H1 (cell line): ENCODE measurements around the gene BMPR1A. TPM values are rescaled to one million over a fixed set of nuclear protein-coding genes. Genes with fewer than 3 reads are reported as not detected.

Experiments
- CTCF ChIA-PET: fragments of 300-600 bp; sonication (Branson Sonifier 250); formaldehyde crosslinking; loops from one replicate; lab custom pipeline; 2021; ENCODE audit not compliant: partially characterized antibody; lab: Charles Lee
- POLR2A ChIA-PET: fragments of 300-600 bp; sonication (Branson Sonifier 250); formaldehyde crosslinking; loops from one replicate; lab custom pipeline; 2021; ENCODE audit warnings: inconsistent platforms; ENCODE audit not compliant: partially characterized antibody; lab: Charles Lee
- DNase-seq, 2 experiments: peaks; one replicate each; pipeline versions ENCODE4 v3.0.0 to v3.0.0-alpha.2; 2010 to 2022; ENCODE audit warnings: low spot score in 2 of 2, low read depth in 1 of 2, mixed read lengths in 1 of 2
- FAIRE-seq: peaks from 2 replicates; lab custom pipeline; 2011; peaks lifted over from hg19 to GRCh38; lab: Jason Lieb, UNC
- H2AFZ ChIP-seq: 2 replicates; pipeline ENCODE4 v1.8.1; 2012; ENCODE audit warnings: low read length, inconsistent platforms
- H2AK5ac ChIP-seq: 2 replicates; pipeline ENCODE4 v1.6.1; 2013; ENCODE audit warnings: low read depth, low read length
- H2BK120ac ChIP-seq: replicated peaks from 2 replicates; pipeline ENCODE3; 2013; ENCODE audit warnings: low read depth, low read length, inconsistent platforms
- H2BK12ac ChIP-seq: 2 replicates; pipeline ENCODE4 v1.6.1; 2013; ENCODE audit warnings: low read depth, low read length
- H2BK15ac ChIP-seq: 2 replicates; pipeline ENCODE4 v1.6.1; 2013; ENCODE audit warnings: low read length
- H2BK20ac ChIP-seq: 2 replicates; pipeline ENCODE4 v1.6.1; 2013; ENCODE audit warnings: low read length
- H2BK5ac ChIP-seq: 2 replicates; pipeline ENCODE4 v1.6.1; 2013; ENCODE audit warnings: low read depth, low read length
- H3K14ac ChIP-seq: 2 replicates; pipeline ENCODE4 v1.6.1; 2013; ENCODE audit warnings: inconsistent platforms; ENCODE audit not compliant: insufficient read length
- H3K18ac ChIP-seq: 2 replicates; pipeline ENCODE4 v1.6.1; 2013; ENCODE audit warnings: low read length; ENCODE audit errors: extremely low read depth
- H3K23ac ChIP-seq: 2 replicates; pipeline ENCODE4 v1.6.1; 2013; ENCODE audit warnings: inconsistent platforms; ENCODE audit not compliant: insufficient read length
- H3K23me2 ChIP-seq: 2 replicates; pipeline ENCODE4 v1.6.1; 2013; ENCODE audit warnings: low read depth, low read length
- H3K27ac ChIP-seq: 2 replicates; pipeline ENCODE4 v1.6.1; 2011; ENCODE audit warnings: low read depth, low read length, inconsistent platforms
- H3K27me3 ChIP-seq, 4 experiments: replicated peaks in 1 of 4; 1 replicate in 1 of 4; 2 replicates in 3 of 4; pipeline versions ENCODE4 v1.6.1 to v1.8.1; 2011 to 2013; ENCODE audit warnings: low read length in 3 of 4, mild to moderate bottlenecking in 3 of 4, inconsistent platforms in 2 of 4, mixed read lengths in 2 of 4, moderate library complexity in 1 of 4; ENCODE audit not compliant: control insufficient read depth in 3 of 4, insufficient read depth in 3 of 4; ENCODE audit errors: extremely low read depth in 1 of 4
- H3K36me3 ChIP-seq, 4 experiments: 2 replicates each; pipeline versions ENCODE4 v1.6.1 to v1.8.1; 2011 to 2013; ENCODE audit warnings: mild to moderate bottlenecking in 4 of 4, low read length in 3 of 4, moderate library complexity in 2 of 4, control low read depth in 1 of 4, inconsistent platforms in 1 of 4; ENCODE audit not compliant: insufficient read depth in 4 of 4, control insufficient read depth in 2 of 4
- H3K4ac ChIP-seq: replicated peaks from 2 replicates; pipeline ENCODE3; 2013; ENCODE audit warnings: low read length, low read depth, mixed read lengths, inconsistent platforms; ENCODE audit not compliant: insufficient read length
- H3K4me1 ChIP-seq, 4 experiments: replicated peaks in 1 of 4; 1 replicate in 1 of 4; 2 replicates in 3 of 4; pipeline versions ENCODE4 v1.6.1 to v1.8.1; 2011 to 2013; ENCODE audit warnings: low read length in 3 of 4, inconsistent platforms in 2 of 4, mixed read lengths in 1 of 4; ENCODE audit not compliant: insufficient read depth in 4 of 4, control insufficient read depth in 3 of 4
- H3K4me2 ChIP-seq, 2 experiments: 2 replicates each; pipeline versions ENCODE4 v1.6.1 to v1.8.1; 2011 to 2013; ENCODE audit warnings: low read depth in 2 of 2, low read length in 2 of 2, control low read depth in 1 of 2, inconsistent platforms in 1 of 2, mild to moderate bottlenecking in 1 of 2; ENCODE audit not compliant: insufficient read depth in 1 of 2
- H3K4me3 ChIP-seq, 4 experiments: fragments of 200-600, 300-600 bp in 1 of 4; sonication (generic), shearing (Covaris generic), sonication (Bioruptor Twin) in 1 of 4; 2 replicates each; pipeline versions ENCODE4 v1.5.1 to v1.8.1; 2011 to 2016; ENCODE audit warnings: low read length in 4 of 4, low read depth in 3 of 4, control low read depth in 2 of 4, inconsistent platforms in 2 of 4, mild to moderate bottlenecking in 2 of 4, mixed read lengths in 1 of 4, moderate library complexity in 1 of 4; ENCODE audit not compliant: insufficient read depth in 2 of 4; ENCODE audit errors: extremely low read depth in 1 of 4
- H3K56ac ChIP-seq: replicated peaks from 2 replicates; pipeline ENCODE3; 2013; ENCODE audit warnings: low read depth, mild to moderate bottlenecking, mixed read lengths, low read length, inconsistent platforms; ENCODE audit not compliant: insufficient read length
- H3K79me1 ChIP-seq: 2 replicates; pipeline ENCODE4 v1.6.1; 2013; ENCODE audit warnings: low read depth, low read length, control low read depth
- H3K79me2 ChIP-seq, 2 experiments: 2 replicates each; pipeline versions ENCODE4 v1.6.1 to v1.8.1; 2012 to 2013; ENCODE audit warnings: low read length in 2 of 2, mild to moderate bottlenecking in 2 of 2, inconsistent platforms in 1 of 2; ENCODE audit not compliant: insufficient read depth in 2 of 2, control insufficient read depth in 1 of 2
- H3K9ac ChIP-seq, 4 experiments: replicated peaks in 1 of 4; 1 replicate in 1 of 4; 2 replicates in 3 of 4; pipeline versions ENCODE4 v1.6.1 to v1.8.1; 2011 to 2013; ENCODE audit warnings: low read depth in 3 of 4, low read length in 3 of 4, control low read depth in 2 of 4, mild to moderate bottlenecking in 2 of 4, moderate library complexity in 2 of 4, inconsistent platforms in 1 of 4; ENCODE audit errors: extremely low read depth in 1 of 4
- H3K9me3 ChIP-seq, 2 experiments: 2 replicates each; pipeline versions ENCODE4 v1.6.1 to v1.8.1; 2012 to 2013; ENCODE audit warnings: mild to moderate bottlenecking in 2 of 2, moderate library complexity in 2 of 2, control low read depth in 1 of 2, inconsistent platforms in 1 of 2, low read depth in 1 of 2, low read length in 1 of 2, mixed read lengths in 1 of 2; ENCODE audit not compliant: insufficient read depth in 2 of 2
- H4K20me1 ChIP-seq, 2 experiments: replicated peaks in 1 of 2; 2 replicates each; pipeline versions ENCODE3 to v1.8.1; 2011 to 2013; ENCODE audit warnings: inconsistent platforms in 2 of 2, low read length in 2 of 2, mild to moderate bottlenecking in 1 of 2; ENCODE audit not compliant: insufficient read depth in 2 of 2, control insufficient read depth in 1 of 2
- H4K5ac ChIP-seq: 2 replicates; pipeline ENCODE4 v1.6.1; 2013; ENCODE audit warnings: low read length, low read depth, mixed read lengths, inconsistent platforms; ENCODE audit not compliant: insufficient read length
- H4K8ac ChIP-seq: 2 replicates; pipeline ENCODE4 v1.8.0; 2013; ENCODE audit warnings: mild to moderate bottlenecking, moderate library complexity, low read length, inconsistent platforms; ENCODE audit not compliant: insufficient read depth; ENCODE audit errors: extremely low read depth
- H4K91ac ChIP-seq: replicated peaks from 2 replicates; pipeline ENCODE3; 2013; ENCODE audit warnings: low read length, mixed read lengths, inconsistent platforms; ENCODE audit not compliant: insufficient read length
- BRCA1 ChIP-seq: IDR thresholded peaks from 2 replicates; pipeline ENCODE4 v1.6.1; 2012; ENCODE audit warnings: low read depth, low read length, improper control_type of control experiment
- SIRT6 ChIP-seq: IDR thresholded peaks from one replicate; pipeline ENCODE4 v1.7.1; 2012; ENCODE audit warnings: low read length, inconsistent platforms
- TCF12 ChIP-seq: IDR thresholded peaks from 2 replicates; pipeline ENCODE4 v1.6.1; 2011; ENCODE audit warnings: low read depth, mild to moderate bottlenecking, low read length
- YY1 ChIP-seq: IDR thresholded peaks from 2 replicates; pipeline ENCODE4 v1.6.1; 2011; ENCODE audit warnings: low read depth, mild to moderate bottlenecking, low read length
- ZNF274 ChIP-seq: IDR thresholded peaks from 2 replicates; pipeline ENCODE4 v1.7.0; 2012; ENCODE audit warnings: low read length, borderline replicate concordance; ENCODE audit errors: extremely low read depth
- WGBS, 2 experiments: shearing (Covaris generic) in 1 of 2; methylation state at CpG; one replicate each; pipeline versions ENCODE4 v1.1.6 to v1.1.7; 2013 to 2015; ENCODE audit warnings: low lambda C conversion rate in 2 of 2, mixed read lengths in 2 of 2, inconsistent platforms in 1 of 2, low coverage in 1 of 2, missing lambda C conversion rate in 1 of 2; ENCODE audit not compliant: insufficient replicate concordance in 2 of 2, insufficient coverage in 1 of 2, insufficient read length in 1 of 2; ENCODE audit errors: extremely low coverage in 1 of 2, missing lambda C conversion rate in 1 of 2; 5-methylcytosine and 5-hydroxymethylcytosine counted together
- polyA plus RNA-seq, 7 experiments: library from polyadenylated mRNA; depleted of rRNA in 3 of 7; stranded (reverse) in 5 of 7; unstranded in 2 of 7; fragments of >200 nt in 5 of 7; fragments of 200-250 nt in 2 of 7; gene quantifications; 1 replicate in 5 of 7; 2 replicates in 1 of 7; 4 replicates in 1 of 7; pipeline versions ENCODE4 v1.2.1 to v1.2.3, GENCODE V29; 2011 to 2013; ENCODE audit warnings: missing spikeins in 2 of 7, mixed read lengths in 2 of 7
- total RNA-seq: library from RNA; stranded (reverse); fragmentation: NEBNext Ultra II Directional; extraction: Animal tissue kit (Norgen Biotek cat#: 25700); gene quantifications from 2 replicates; pipeline ENCODE4 v1.2.1, GENCODE V29; 2021
- TF ChIP-seq, protein P1 (sequence below): IDR thresholded peaks from 2 replicates; pipeline ENCODE4 v1.6.1; 2012; ENCODE audit warnings: low read length, inconsistent platforms

BMPR1A gene
- total and polyA plus RNA-seq, 2 of the 8 experiments (the other 6 are each of a cell fraction or from before 2014, with no cell fraction given): 34.4 to 129 TPM

DNA sequence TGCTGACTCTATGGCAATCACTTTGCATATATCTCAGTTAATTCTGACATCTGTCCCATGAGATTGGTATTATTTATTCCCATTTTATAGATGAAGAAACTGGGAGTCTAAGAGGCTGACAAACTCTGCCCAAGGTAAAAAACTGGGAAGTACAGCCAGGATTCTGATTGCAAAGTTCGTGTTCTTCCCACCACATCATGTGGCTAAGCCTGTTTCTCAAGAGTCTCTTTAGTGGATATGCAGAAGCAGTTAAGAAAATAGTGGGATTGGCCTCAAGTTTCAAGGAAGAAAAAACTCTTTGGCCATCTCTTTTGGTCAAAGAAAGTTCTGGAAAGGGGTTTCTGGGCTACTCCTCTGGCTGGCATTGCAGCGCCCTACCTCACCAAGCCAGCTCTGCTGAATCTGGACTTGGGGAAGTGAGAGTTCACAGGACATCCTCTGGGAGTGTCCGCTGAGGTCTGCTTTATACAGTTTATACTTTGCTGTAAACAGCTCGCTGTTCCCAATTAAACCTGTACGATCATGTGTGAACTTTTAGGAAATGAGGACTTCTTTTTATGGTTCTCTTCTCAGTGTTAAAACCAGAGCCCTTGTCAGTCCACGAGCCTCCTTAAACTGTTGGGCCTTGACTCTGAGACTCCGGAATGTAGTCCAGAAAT lies 12.2 kb upstream of the BMPR1A start:
- no peak overlapping the region for H4K5ac ChIP-seq
- TF ChIP-seq SIRT6 (no peak), BRCA1 (no peak), ZNF274 (no peak), TCF12 (no peak), YY1 (no peak)
- TF ChIP-seq, protein P1, sequence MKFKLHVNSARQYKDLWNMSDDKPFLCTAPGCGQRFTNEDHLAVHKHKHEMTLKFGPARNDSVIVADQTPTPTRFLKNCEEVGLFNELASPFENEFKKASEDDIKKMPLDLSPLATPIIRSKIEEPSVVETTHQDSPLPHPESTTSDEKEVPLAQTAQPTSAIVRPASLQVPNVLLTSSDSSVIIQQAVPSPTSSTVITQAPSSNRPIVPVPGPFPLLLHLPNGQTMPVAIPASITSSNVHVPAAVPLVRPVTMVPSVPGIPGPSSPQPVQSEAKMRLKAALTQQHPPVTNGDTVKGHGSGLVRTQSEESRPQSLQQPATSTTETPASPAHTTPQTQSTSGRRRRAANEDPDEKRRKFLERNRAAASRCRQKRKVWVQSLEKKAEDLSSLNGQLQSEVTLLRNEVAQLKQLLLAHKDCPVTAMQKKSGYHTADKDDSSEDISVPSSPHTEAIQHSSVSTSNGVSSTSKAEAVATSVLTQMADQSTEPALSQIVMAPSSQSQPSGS: no peak

More for the DNA sequence above, 12.2 kb upstream of the BMPR1A start:
- no peaks in the 10 kb centered on the region for H3K36me3 ChIP-seq
- H3K27ac ChIP-seq: no peak overlapping the region
- H2AK5ac ChIP-seq: no peak overlapping the region
- 87% methylated on average over 7 of the region's 7 CpGs; no CpG with 5 or more reads in 1 of the 2 experiments for WGBS, 2 experiments
- no peaks in the 10 kb centered on the region for H3K27me3 ChIP-seq
- peaks cover 0 to 3% (median 0%) of the 10 kb centered on the region in 4 experiments; a peak in 1 of 7 replicates for H3K4me1 ChIP-seq
- no peaks in the 10 kb centered on the region for H3K79me2 ChIP-seq
- H3K18ac ChIP-seq: no peak overlapping the region; the same call in 1 of the 2 replicates
- no peak overlapping the region for H3K4me3 ChIP-seq
- no peak for DNase-seq
- H2BK5ac ChIP-seq: no peak overlapping the region
- peak overlapping the region; percentile 26 for H4K91ac ChIP-seq
- H4K20me1 ChIP-seq: no peaks in the 10 kb centered on the region
- H2AFZ ChIP-seq: no peak overlapping the region
- H3K23me2 ChIP-seq: no peaks in the 10 kb centered on the region
- no peak overlapping the region for H3K14ac ChIP-seq
- CTCF ChIA-PET: interaction anchor here (0.6 to 3.0 kb wide), 6 partner anchors 11 to 311 kb away, joined by 3 to 17 read pairs (median 4); no protein-coding TSS in a partner anchor
- no peak overlapping the region for H3K9ac ChIP-seq
- H3K9me3 ChIP-seq: no peaks in the 10 kb centered on the region
- H2BK20ac ChIP-seq: no peak overlapping the region
- H3K23ac ChIP-seq: no peak overlapping the region
- no peak overlapping the region for H3K4me2 ChIP-seq
- POLR2A ChIA-PET: interaction anchor here (0.9 to 4.5 kb wide), 3 partner anchors 9 to 12 kb away, joined by 3 to 25 read pairs (median 6); partner anchors contain the start of gene BMPR1A
- no peaks in the 10 kb centered on the region for H3K79me1 ChIP-seq
- no peak overlapping the region for H4K8ac ChIP-seq
- no peak for FAIRE-seq
- H2BK12ac ChIP-seq: no peak overlapping the region
- H3K4ac ChIP-seq: no peak overlapping the region
- no peak overlapping the region for H2BK120ac ChIP-seq
- H3K56ac ChIP-seq: no peak overlapping the region
- no peak overlapping the region for H2BK15ac ChIP-seq
